ENCODE data around the gene SPDYE6.
A peak's percentile ranks its signal among the peaks of the same experiment; 100 is the strongest.
"Not testable (repeated sequence)": the region's sequence is repeated elsewhere in the genome, so short reads cannot be mapped to it uniquely, and the experiment has no call there.

The SPDYE6 gene, protein sequence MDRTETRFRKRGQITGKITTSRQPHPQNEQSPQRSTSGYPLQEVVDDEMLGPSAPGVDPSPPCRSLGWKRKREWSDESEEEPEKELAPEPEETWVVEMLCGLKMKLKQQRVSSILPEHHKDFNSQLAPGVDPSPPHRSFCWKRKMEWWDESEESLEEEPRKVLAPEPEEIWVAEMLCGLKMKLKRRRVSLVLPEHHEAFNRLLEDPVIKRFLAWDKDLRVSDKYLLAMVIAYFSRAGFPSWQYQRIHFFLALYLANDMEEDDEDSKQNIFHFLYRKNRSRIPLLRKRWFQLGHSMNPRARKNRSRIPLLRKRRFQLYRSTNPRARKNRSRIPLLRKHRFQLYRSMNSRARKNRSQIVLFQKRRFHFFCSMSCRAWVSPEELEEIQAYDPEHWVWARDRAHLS

GRCh38 chr7:102356344-102356743, at the start of gene SPDYE6:
SPDYE6 (minus strand) TSS chr7:102356444; CDS start chr7:102356023, 421 bp downstream.
- DNase-seq (ENCODE audit: low read depth in 2 of 2, low spot score in 1 of 2), result not testable (repeated sequence)

- DNase-seq (ENCODE audit: low read depth in 2 of 2, low spot score in 1 of 2), result not testable (repeated sequence)
Observed at GRCh38 chr7:102404862-102405188, 48.6 kb upstream of the SPDYE6 start.

DNA sequence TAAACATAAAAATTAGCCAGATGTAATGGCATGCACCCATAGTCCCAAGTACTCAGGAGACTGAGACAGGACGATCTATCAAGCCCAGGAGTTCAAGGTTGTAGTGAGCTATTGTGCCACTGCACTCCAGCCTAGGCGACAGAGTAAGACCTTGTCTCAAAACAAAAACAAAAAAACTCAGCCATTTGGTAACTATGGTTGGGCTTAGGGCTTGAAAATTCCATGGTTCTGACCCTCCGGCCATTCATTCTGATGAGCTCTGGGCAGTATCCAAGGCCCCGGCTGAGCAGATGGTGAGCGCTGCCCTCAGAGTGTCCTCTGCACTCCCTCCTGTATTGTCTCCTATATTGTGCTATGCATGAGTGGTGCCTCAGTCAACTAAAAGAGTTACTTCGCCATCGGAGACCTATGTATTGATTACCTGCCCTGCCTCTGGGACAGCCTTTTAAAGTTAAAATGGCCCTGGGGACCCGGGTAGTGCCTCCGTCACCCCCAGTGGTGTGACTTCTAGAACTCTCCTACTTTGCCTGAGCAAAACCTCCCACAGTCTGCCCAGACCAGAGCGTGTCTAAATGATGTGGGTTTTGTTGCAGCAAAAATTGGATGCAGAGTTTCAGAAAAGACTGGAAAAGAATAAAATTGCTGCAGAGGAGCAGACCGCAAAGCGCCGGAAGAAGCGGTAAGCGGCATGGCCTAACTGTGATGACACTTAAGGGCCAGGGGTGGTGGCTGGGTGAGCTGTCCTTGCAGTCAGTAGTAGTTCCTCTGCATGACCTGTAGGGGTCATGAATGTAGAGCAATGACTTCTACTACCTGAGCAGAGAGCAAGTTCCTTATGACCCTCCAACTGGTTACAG, 48.0 kb upstream of the SPDYE6 start:
- no peak for DNase-seq (ENCODE audit: low read depth in 2 of 2, low spot score in 1 of 2)

- no peak for DNase-seq (ENCODE audit: low read depth in 2 of 2, low spot score in 1 of 2)
Observed at GRCh38 chr7:102403563-102403962, 47.3 kb upstream of the SPDYE6 start.

- no peak for DNase-seq (ENCODE audit: low read depth in 2 of 2, low spot score in 1 of 2)
Observed at GRCh38 chr7:102400360-102400759, 44.1 kb upstream of the SPDYE6 start.

DNA sequence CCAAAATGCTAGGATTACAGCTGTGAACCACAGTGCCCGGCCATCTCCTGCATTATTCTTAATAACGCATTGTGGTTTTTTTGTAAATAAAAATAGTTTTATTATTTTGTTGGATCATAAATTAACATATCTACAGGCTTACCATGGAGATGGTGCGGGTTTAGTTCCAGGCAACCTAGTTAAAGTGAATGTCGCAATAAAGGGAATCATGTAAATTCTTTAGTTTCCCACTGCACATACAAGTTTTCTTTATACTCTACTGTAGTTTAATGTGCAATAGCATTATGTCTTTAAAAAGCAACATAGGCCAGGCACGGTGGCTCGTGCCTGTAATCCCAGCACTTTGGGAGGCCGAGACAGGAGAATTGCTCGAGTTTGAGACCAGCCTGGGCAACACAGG, 42.3 kb upstream of the SPDYE6 start:
- DNase-seq (ENCODE audit: low read depth in 2 of 2, low spot score in 1 of 2), result no peak

GRCh38 chr7:102396710-102397019, 40.4 kb upstream of the SPDYE6 start:
- no peak for DNase-seq (ENCODE audit: low read depth in 2 of 2, low spot score in 1 of 2)

DNA sequence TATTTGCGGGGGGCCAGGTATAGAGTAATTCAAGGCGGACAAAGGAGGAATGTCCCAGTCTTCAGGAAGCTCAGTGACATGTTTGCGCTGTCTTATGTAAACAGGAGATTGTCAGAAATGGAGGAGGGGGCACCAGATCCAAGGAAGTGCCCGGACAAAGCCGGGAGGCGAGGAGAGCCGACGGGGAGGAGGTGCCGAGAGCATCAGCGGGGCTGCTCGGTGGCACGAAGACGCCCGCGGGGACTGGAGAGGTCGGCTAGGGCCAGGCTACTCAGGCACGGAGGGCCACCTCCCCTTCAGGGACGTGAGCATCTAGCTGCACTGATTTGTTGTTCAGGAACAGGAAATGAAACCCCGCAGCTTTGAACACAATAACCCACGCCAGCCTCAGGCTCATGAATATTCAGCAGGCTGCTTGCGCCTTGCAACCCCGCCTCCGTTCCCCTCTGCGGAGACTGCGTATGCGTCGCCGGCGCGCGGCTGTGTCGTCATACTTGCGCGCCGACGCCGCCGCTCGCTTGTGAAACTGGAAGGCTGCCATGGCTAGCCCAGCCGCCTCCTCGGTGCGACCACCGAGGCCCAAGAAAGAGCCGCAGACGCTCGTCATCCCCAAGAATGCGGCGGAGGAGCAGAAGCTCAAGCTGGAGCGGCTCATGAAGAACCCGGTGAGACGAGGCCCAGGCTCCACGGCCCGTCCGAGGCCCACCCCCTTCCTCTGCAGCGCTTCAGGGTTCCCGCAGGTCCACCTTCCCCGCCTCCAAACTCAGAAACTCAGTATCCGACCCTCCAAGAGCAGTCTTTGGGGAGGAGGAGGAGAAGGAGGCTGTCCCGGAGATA, 39.8 kb upstream of the SPDYE6 start, which contains the start of gene PRKRIP1:
Gene PRKRIP1 (plus strand): TSS at position 491 of the 837 bp plus-strand sequence. CDS start 49 bp downstream, at position 540.
- peak; percentile 66 to 71 for DNase-seq (ENCODE audit: low read depth in 2 of 2, low spot score in 1 of 2)

- DNase-seq (ENCODE audit: low read depth in 2 of 2, low spot score in 1 of 2), result no peak
Observed at GRCh38 chr7:102395592-102395872, 39.3 kb upstream of the SPDYE6 start.

- no peak for DNase-seq (ENCODE audit: low read depth in 2 of 2, low spot score in 1 of 2)
Observed at GRCh38 chr7:102393467-102393866, 37.2 kb upstream of the SPDYE6 start.

GRCh38 chr7:102392330-102392729, 36.1 kb upstream of the SPDYE6 start:
- DNase-seq (ENCODE audit: low read depth in 2 of 2, low spot score in 1 of 2), result no peak

DNA sequence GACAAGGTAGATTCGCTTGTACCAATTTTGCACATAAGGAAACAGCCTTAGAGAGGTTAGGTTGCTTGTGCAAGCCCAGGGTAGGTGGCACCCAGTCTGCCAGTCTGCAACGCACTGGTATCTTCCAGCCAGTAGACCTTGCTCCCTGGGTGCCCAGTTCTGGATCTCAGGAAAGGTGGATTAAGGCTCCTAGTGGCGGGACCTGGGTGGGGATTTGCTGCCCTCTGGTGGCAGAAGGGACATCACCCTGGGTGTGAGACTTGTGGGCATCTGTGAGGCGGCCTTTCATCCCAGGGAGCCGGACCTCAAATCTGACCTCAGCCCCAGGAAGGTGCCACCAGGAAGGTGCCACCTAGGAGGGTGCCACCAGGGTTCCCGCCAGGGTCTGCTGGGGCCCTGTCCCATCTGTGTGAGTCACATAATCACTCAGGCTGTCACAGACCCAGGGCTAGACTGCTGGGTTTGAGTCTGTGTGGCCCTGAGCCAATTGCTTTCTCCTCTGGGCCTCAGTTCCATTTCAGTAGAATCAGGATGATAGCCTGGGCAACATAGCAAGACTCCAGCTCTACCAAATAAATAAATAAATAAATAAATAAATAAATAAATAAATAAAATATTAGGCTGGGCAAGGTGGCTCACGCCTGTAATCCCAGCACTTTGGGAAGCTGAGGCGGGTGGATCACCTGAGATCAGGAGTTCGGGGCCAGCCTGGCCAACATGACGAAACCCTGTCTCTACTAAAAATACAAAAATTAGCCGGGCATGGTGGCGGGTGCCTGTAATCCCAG, 34.6 kb upstream of the SPDYE6 start:
- DNase-seq (ENCODE audit: low read depth in 2 of 2, low spot score in 1 of 2), result peak; percentile 27 to 41

DNA sequence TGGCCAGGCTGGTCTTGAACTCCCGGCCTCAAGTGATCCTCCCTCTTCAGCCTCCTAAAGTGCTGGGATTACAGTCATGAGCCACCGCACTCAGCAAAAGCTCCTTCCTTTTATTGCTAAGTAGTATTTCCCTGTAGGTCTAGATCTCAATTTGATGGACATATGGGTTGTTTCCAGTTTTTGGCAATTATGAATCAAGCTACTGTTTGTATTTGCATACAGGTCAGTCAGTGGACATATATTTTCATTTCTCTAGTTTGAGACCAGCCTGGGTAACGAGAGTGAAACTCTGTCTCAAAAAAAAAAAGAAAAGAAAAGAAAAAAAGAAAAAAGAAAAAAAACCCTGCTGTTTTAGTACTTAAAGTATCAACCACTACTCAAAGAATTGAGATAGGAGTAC, 33.6 kb upstream of the SPDYE6 start:
- DNase-seq (ENCODE audit: low read depth in 2 of 2, low spot score in 1 of 2), result no peak

DNA sequence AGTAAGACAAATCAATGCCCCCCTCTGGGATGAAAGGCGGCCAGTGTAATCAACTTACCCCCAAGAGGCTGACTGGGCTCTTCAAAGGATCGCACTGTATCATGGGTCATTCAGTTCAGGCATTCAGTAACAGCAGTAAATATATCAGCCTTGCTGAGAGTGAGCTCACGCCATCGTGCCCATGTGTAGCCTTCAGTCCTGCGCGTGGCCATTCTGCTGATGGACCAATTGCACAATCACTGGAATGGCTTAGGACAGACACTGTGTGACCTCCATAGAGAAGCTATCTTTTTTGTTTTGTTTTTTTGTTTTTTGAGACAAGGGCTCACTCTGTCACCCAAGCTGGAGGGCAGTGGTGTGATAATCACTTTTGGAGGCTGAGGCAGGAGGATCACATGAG, 30.8 kb upstream of the SPDYE6 start:
- DNase-seq (ENCODE audit: low read depth in 2 of 2, low spot score in 1 of 2), result no peak

DNA sequence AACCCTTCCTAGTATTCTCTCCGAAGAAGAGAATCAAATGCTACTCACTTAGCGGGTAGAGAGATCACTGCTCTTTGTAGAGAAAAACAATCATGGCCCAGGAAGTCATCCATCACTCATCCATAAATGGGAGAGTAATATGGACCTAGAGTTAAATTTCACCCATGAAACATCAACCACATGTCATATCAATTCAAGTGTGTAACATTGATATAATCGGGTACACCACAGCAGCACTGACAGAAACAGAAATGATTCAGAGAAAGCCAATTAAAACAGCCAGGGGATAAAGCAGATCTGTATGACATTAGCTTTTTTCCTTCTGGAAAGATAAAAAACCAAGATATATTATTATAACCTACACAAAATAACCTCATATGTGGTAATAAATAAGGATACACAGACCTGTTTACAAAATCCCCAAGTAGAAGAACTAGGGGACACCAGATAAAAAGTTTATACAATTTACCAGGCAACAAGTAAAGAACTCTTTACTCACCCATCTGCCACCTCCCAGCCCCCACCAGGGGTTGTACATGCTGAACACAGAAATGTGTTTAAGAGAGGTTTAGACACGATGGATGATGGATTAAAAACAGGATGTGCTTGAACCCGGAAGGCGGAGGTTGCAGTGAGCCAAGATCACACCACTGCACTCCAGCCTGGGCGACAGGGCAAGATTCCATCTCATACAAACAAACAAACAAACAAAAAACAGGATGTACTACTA, 25.6 kb upstream of the SPDYE6 start:
- not testable (repeated sequence) for DNase-seq (ENCODE audit: low read depth in 2 of 2, low spot score in 1 of 2)

DNA sequence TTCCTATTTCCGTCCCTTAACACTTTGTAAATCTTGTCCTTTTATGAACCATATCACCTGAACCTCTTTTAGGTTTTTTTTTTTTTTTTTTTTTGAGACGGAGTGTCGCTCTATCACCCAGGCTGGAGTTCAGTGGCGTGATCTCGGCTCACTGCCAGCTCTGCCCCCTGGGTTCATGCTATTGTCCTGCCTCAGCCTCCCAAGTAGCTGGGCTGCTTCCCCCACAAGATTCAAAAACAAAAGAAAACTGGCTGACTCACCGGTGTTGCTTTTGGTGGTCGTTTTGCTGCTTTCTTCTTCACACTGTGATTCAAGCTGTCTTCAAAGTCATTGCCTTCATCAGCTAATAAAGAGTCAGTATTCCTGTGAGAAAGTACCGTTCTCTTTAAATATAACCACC, 24.6 kb upstream of the SPDYE6 start:
- DNase-seq (ENCODE audit: low read depth in 2 of 2, low spot score in 1 of 2), result not testable (repeated sequence)

DNA sequence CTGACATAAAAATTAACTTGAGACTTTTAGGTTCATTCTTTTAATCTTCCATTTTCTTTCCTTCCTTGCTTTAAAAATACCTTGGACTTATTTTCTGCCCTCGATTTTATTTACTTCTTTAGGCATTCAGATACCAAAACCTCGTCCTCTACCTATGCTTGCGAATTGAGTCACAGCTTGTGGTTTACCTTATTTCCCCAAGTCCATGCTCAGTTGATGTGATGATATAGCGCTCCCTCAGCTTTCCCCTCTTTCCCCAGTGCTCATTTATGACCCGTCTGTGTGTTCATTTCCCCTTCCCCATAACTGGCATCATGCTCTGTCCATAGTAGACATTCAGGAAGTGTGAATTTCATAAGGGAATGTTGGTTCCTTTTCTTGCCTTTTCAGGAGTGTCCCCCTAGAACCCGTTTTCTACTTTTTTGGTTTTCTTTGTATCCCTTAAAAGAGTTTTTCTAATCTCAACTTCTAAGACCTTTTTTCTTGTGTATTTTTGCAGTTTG, 20.8 kb upstream of the SPDYE6 start:
- no peak for DNase-seq (ENCODE audit: low read depth in 2 of 2, low spot score in 1 of 2)

DNA sequence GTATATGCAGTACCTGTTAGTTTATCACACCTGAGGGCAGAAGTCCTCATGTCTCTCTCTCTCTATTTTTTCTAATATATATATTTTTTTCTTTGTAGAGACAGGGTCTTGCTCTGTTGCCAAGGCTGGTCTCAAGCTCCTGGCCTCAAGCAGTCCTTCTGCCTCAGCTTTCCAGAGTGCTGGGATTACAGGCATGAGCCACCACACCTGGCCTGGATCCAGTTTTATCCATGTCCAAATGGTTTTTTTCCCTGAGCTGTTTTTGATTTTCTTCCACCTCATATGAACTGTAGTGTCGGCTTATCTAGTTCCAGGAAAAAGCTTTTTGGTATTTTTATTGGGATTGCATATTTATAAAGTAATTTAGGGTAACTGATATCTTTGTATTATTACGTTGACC, 16.6 kb upstream of the SPDYE6 start:
- not testable (repeated sequence) for DNase-seq (ENCODE audit: low read depth in 2 of 2, low spot score in 1 of 2)

GRCh38 chr7:102370038-102370437, 13.8 kb upstream of the SPDYE6 start:
- DNase-seq (ENCODE audit: low read depth in 2 of 2, low spot score in 1 of 2), result not testable (repeated sequence)

- not testable (repeated sequence) for DNase-seq (ENCODE audit: low read depth in 2 of 2, low spot score in 1 of 2)
Observed at GRCh38 chr7:102365390-102365789, 9.1 kb upstream of the SPDYE6 start.

Data from stimulated activated CD8-positive, alpha-beta memory T cell treated with anti-CD3 and anti-CD28 coated beads, Interleukin-4, amount 100 ng/mL, for 4 hours (primary cell).